H9 (cell line): ENCODE results near the gene UNC45A. TPM values are rescaled to one million over a fixed set of nuclear protein-coding genes. Genes with fewer than 3 reads are reported as not detected.
A peak's percentile ranks its signal among the peaks of the same experiment; 100 is the strongest.

Source experiments
- DNase-seq: peaks from one replicate; pipeline ENCODE4 v3.0.0-alpha.2; 2017
- H2AFZ ChIP-seq: one replicate; pipeline ENCODE4 v1.6.1; 2013; ENCODE audit warnings: mild to moderate bottlenecking, low read length, control low read depth, moderate library complexity
- H2AK5ac ChIP-seq: 2 replicates; pipeline ENCODE4 v1.6.1; 2013; ENCODE audit warnings: low read length, control low read depth, mixed read lengths; ENCODE audit not compliant: insufficient read length
- H2BK120ac ChIP-seq: one replicate; pipeline ENCODE4 v1.6.1; 2013; ENCODE audit warnings: low read depth, mild to moderate bottlenecking, low read length, control low read depth, inconsistent platforms; ENCODE audit not compliant: poor library complexity, severe bottlenecking
- H2BK12ac ChIP-seq: 2 replicates; pipeline ENCODE4 v1.6.1; 2013; ENCODE audit warnings: low read length, control low read depth, mixed read lengths, low read depth; ENCODE audit not compliant: insufficient read length
- H2BK15ac ChIP-seq: 2 replicates; pipeline ENCODE4 v1.6.1; 2013; ENCODE audit warnings: low read depth, low read length, control low read depth
- H2BK20ac ChIP-seq: one replicate; pipeline ENCODE4 v1.6.1; 2013; ENCODE audit warnings: low read depth, mild to moderate bottlenecking, low read length, control low read depth, inconsistent platforms; ENCODE audit not compliant: poor library complexity, severe bottlenecking
- H2BK5ac ChIP-seq: 2 replicates; pipeline ENCODE4 v1.6.1; 2013; ENCODE audit warnings: low read length, control low read depth, mixed read lengths; ENCODE audit not compliant: insufficient read length
- H3K14ac ChIP-seq: 2 replicates; pipeline ENCODE4 v1.6.1; 2013; ENCODE audit warnings: low read length, control low read depth; ENCODE audit not compliant: insufficient read depth
- H3K18ac ChIP-seq: 2 replicates; pipeline ENCODE4 v1.6.1; 2013; ENCODE audit warnings: low read depth, mild to moderate bottlenecking, mixed read lengths, low read length, control low read depth; ENCODE audit not compliant: insufficient read length
- H3K23ac ChIP-seq: 2 replicates; pipeline ENCODE4 v1.6.1; 2013; ENCODE audit warnings: low read length, control low read depth, mixed read lengths, low read depth; ENCODE audit not compliant: insufficient read length
- H3K23me2 ChIP-seq: 2 replicates; pipeline ENCODE4 v1.6.1; 2013; ENCODE audit warnings: low read depth, mild to moderate bottlenecking, mixed read lengths, low read length, control low read depth; ENCODE audit not compliant: insufficient read length, poor library complexity, severe bottlenecking
- H3K27ac ChIP-seq: 2 replicates; pipeline ENCODE4 v1.5.1; 2013; ENCODE audit warnings: low read length, control low read depth, mixed read lengths, low read depth; ENCODE audit not compliant: insufficient read length
- H3K27me3 ChIP-seq: 2 replicates; pipeline ENCODE4 v1.6.1; 2013; ENCODE audit warnings: low read length, control low read depth, inconsistent platforms; ENCODE audit not compliant: insufficient read depth
- H3K4ac ChIP-seq: 2 replicates; pipeline ENCODE4 v1.6.1; 2013; ENCODE audit warnings: low read depth, mild to moderate bottlenecking, control low read depth, inconsistent platforms, low read length, moderate library complexity
- H3K4me1 ChIP-seq: 2 replicates; pipeline ENCODE4 v1.6.1; 2013; ENCODE audit warnings: low read length, control low read depth, inconsistent platforms; ENCODE audit not compliant: insufficient read depth
- H3K4me2 ChIP-seq: 2 replicates; pipeline ENCODE4 v1.6.1; 2013; ENCODE audit warnings: low read length, control low read depth, mixed read lengths; ENCODE audit not compliant: insufficient read length, insufficient read depth
- H3K56ac ChIP-seq: 2 replicates; pipeline ENCODE4 v1.6.1; 2013; ENCODE audit warnings: low read depth, mild to moderate bottlenecking, mixed read lengths, low read length, control low read depth; ENCODE audit not compliant: insufficient read length
- H3K79me1 ChIP-seq: 2 replicates; pipeline ENCODE4 v1.6.1; 2013; ENCODE audit warnings: low read depth, mild to moderate bottlenecking, moderate library complexity, low read length, control low read depth, inconsistent platforms; ENCODE audit not compliant: insufficient read depth, poor library complexity, severe bottlenecking
- H3K79me2 ChIP-seq: 2 replicates; pipeline ENCODE4 v1.6.1; 2013; ENCODE audit warnings: low read length, control low read depth, inconsistent platforms; ENCODE audit not compliant: insufficient read depth
- H3K9ac ChIP-seq: 2 replicates; pipeline ENCODE4 v1.6.1; 2013; ENCODE audit warnings: low read length, control low read depth, mixed read lengths; ENCODE audit not compliant: insufficient read length; ENCODE audit errors: extremely low read depth
- H3K9me3 ChIP-seq: one replicate; pipeline ENCODE4 v1.6.1; 2013; ENCODE audit warnings: low read depth, low read length, inconsistent platforms; ENCODE audit not compliant: control insufficient read depth
- H3T11ph ChIP-seq: one replicate; pipeline ENCODE4 v1.6.1; 2013; ENCODE audit warnings: mild to moderate bottlenecking, low read length, control low read depth, inconsistent platforms
- H4K20me1 ChIP-seq: one replicate; pipeline ENCODE4 v1.6.1; 2013; ENCODE audit not compliant: control insufficient read depth, insufficient read length, insufficient read depth
- H4K5ac ChIP-seq: 2 replicates; pipeline ENCODE4 v1.6.1; 2013; ENCODE audit warnings: low read depth, mild to moderate bottlenecking, mixed read lengths, low read length, control low read depth; ENCODE audit not compliant: insufficient read length
- H4K8ac ChIP-seq: replicated peaks from 2 replicates; pipeline ENCODE4 v1.6.1; 2013; ENCODE audit warnings: low read length, control low read depth, mixed read lengths, low read depth; ENCODE audit not compliant: insufficient read length
- H4K91ac ChIP-seq: 2 replicates; pipeline ENCODE4 v1.6.1; 2013; ENCODE audit warnings: low read depth, mild to moderate bottlenecking, moderate library complexity, mixed read lengths, low read length, control low read depth; ENCODE audit not compliant: insufficient read length
- H3K27ac Mint-ChIP-seq, 3 experiments: 2 replicates in 2 of 3; 3 replicates in 1 of 3; pipeline ENCODE4 v1.8.0; 2020 to 2021; ENCODE audit warnings: mixed read lengths in 3 of 3, mild to moderate bottlenecking in 1 of 3, moderate library complexity in 1 of 3
- H3K27me3 Mint-ChIP-seq: 2 replicates; pipeline ENCODE4 v1.8.0; 2021; ENCODE audit warnings: low read depth, mild to moderate bottlenecking, moderate library complexity, mixed read lengths
- H3K36me3 Mint-ChIP-seq, 3 experiments: 2 replicates in 2 of 3; 3 replicates in 1 of 3; pipeline ENCODE4 v1.8.0; 2020 to 2021; ENCODE audit warnings: low read depth in 3 of 3, mixed read lengths in 3 of 3; ENCODE audit not compliant: insufficient read depth in 1 of 3
- H3K4me1 Mint-ChIP-seq, 2 experiments: 2 replicates each; pipeline ENCODE4 v1.8.0; 2020; ENCODE audit warnings: mixed read lengths in 2 of 2
- H3K4me3 Mint-ChIP-seq, 2 experiments: 2 replicates in 1 of 2; 3 replicates in 1 of 2; pipeline ENCODE4 v1.8.0; 2020 to 2021; ENCODE audit warnings: mild to moderate bottlenecking in 2 of 2, mixed read lengths in 2 of 2, moderate library complexity in 1 of 2
- H3K9me3 Mint-ChIP-seq, 2 experiments: 2 replicates in 1 of 2; 3 replicates in 1 of 2; pipeline ENCODE4 v1.8.0; 2020; ENCODE audit warnings: mild to moderate bottlenecking in 2 of 2, mixed read lengths in 2 of 2, moderate library complexity in 1 of 2
- CTCF ChIP-seq: fragments of 200-600 bp; sonication (generic); conservative IDR thresholded peaks from 3 replicates; pipeline ENCODE4 v1.8.0; 2021; ENCODE audit warnings: antibody characterized with exemption, mild to moderate bottlenecking
- WGBS: extraction: QIAGEN DNeasy Blood & Tissue Kit; methylation state at CpG from one replicate; pipeline ENCODE4 v1.1.7; 2013; ENCODE audit warnings: missing lambda C conversion rate, low lambda C conversion rate, mixed read lengths; ENCODE audit not compliant: insufficient read length; ENCODE audit errors: extremely low coverage; 5-methylcytosine and 5-hydroxymethylcytosine counted together
- total RNA-seq: library from RNA; stranded (reverse); gene quantifications from 2 replicates; pipeline ENCODE4 v1.2.1, GENCODE V29; 2021

UNC45A gene
- total RNA-seq, 1 experiment from 2014 or later, result 84.6 TPM

- no peak overlapping the region for H3K27ac ChIP-seq
- no peak for DNase-seq
- no peak overlapping the region for H3K14ac ChIP-seq
- H4K91ac ChIP-seq, result no peak overlapping the region
- H2BK12ac ChIP-seq, result no peak overlapping the region
- H3T11ph ChIP-seq, result no peak overlapping the region
- no peak overlapping the region for H2BK15ac ChIP-seq
- TF ChIP-seq CTCF, result no peak
- no peak overlapping the region for H2AK5ac ChIP-seq
- H3K4me2 ChIP-seq, result no peak overlapping the region
- H3K23ac ChIP-seq, result no peak overlapping the region
- H3K27me3 ChIP-seq, result no peaks in the 10 kb centered on the region
- Mint-ChIP-seq H3K27me3 (no peaks in the 10 kb centered on the region; the same call in 1 of the 2 replicates), H3K27ac (peak overlapping the region in 2 of 3 experiments; percentile 45 to 66; a peak in 3 of 7 replicates), H3K36me3 (peaks cover 15 to 27% (median 21%) of the 10 kb centered on the region in 3 experiments), H3K4me1 (peaks cover 24% of the 10 kb centered on the region in 2 experiments), H3K9me3 (no peaks in the 10 kb centered on the region), H3K4me3 (no peak overlapping the region)
- H3K9ac ChIP-seq, result no peak overlapping the region
- H3K18ac ChIP-seq, result no peak overlapping the region
- H4K5ac ChIP-seq, result no peak overlapping the region
- H3K56ac ChIP-seq, result no peak overlapping the region
- H2BK5ac ChIP-seq, result no peak overlapping the region
- H3K23me2 ChIP-seq, result no peaks in the 10 kb centered on the region
- H3K79me2 ChIP-seq, result peaks cover 45% of the 10 kb centered on the region
- no peaks in the 10 kb centered on the region for H3K9me3 ChIP-seq
- no peak overlapping the region for H3K4ac ChIP-seq
- H2BK120ac ChIP-seq, result no peak overlapping the region
- no peak overlapping the region for H4K8ac ChIP-seq
- peaks cover 20% of the 10 kb centered on the region for H3K79me1 ChIP-seq
- H2AFZ ChIP-seq, result no peak overlapping the region
- H2BK20ac ChIP-seq, result no peak overlapping the region
- WGBS, result no CpG with 5 or more reads among the region's 7 CpGs
- no peaks in the 10 kb centered on the region for H3K4me1 ChIP-seq
- no peaks in the 10 kb centered on the region for H4K20me1 ChIP-seq
These were observed 52.6 kb downstream of the UNC45A start for GRCh38 chr15:90987561-90988141.
